ENCODE results near the gene RUBCN.
A peak's percentile ranks its signal among the peaks of the same experiment; 100 is the strongest.
"Not testable (repeated sequence)": the region's sequence is repeated elsewhere in the genome, so short reads cannot be mapped to it uniquely, and the experiment has no call there.

RUBCN gene

DNA sequence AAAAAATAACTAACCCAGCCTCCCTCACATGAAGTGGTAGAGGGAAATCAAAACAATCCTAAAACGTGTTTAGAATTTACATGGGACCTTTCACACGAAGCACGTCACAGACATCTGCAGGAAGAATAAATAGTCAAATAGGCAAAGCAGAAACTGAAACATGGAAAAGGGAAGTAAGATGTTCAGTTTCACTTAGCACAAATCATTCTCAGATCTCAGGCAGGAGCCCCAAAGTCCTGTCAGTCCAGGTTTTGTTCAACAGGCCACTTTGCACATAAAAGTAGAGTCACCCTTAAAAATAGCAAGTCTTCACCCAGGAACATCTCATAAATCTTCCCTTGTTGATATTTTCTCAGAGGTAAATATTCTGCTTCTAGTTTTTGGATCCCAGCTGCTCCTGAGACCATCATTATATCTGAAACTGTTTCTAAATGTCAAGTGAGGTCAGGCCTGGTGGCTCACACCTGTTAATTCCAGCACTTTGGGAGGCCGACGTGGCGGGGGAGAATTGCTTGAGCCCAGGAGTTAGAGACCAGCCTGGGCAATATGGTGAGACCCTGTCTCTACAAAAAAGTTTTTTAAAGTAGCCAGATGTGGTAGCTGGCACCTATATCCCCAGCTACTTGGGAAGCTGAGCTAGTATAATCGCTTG lies 1.9 kb downstream of the RUBCN start:
- DNase-seq (ENCODE audit: low read depth), result no peak

DNA sequence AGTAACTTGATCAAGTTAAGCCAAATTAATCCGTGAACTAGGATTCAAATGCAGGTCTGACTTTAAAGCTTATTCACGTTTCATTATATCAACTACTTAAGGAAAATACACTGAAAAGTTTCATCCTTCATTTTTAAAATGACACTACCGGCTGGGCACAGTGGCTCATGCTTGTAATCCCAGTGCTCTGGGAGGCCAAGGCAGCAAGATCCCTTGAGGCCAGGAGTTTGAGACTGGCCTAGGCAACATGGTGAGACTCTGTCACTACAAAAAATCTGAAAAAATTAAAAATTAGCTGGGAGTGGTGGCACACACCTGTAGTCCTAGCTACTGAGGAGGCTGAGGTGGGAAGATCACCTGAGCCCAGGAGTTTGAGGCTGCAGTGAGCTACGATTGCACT lies 3.7 kb downstream of the RUBCN start:
- no peak for DNase-seq (ENCODE audit: low read depth)

DNA sequence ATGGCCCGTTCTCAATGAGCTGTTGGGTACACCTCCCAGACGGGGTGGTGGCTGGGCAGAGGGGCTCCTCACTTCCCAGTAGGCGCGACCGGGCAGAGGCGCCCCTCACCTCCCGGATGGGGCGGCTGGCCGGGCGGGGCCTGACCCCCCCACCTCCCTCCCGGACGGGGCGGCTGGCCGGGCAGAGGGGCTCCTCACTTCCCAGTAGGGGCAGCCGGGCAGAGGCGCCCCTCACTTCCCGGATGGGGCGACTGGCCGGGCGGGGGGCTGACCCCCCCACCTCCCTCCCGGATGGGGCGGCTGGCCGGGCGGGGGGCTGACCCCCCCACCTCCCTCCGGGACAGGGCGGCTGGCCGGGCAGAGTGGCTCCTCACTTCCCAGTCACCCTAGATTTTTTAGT lies 5.2 kb downstream of the RUBCN start:
- not testable (repeated sequence) for DNase-seq (ENCODE audit: low read depth)

DNA sequence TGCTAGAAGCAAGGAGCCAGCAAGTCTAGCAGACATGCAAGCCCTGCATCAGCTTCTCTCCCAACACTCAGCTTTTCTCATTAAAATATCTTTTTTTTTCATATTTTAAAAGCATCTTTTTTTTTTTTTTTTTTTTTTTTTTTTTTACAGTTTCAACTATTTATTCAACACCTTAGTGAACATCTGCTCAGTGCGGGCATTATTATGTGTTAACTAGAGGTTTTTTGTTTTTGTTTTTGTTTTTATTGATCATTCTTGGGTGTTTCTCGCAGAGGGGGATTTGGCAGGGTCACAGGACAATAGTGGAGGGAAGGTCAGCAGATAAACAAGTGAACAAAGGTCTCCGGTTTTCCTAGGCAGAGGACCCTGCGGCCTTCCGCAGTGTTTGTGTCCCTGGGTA lies 5.9 kb downstream of the RUBCN start:
- not testable (repeated sequence) for DNase-seq (ENCODE audit: low read depth)

DNA sequence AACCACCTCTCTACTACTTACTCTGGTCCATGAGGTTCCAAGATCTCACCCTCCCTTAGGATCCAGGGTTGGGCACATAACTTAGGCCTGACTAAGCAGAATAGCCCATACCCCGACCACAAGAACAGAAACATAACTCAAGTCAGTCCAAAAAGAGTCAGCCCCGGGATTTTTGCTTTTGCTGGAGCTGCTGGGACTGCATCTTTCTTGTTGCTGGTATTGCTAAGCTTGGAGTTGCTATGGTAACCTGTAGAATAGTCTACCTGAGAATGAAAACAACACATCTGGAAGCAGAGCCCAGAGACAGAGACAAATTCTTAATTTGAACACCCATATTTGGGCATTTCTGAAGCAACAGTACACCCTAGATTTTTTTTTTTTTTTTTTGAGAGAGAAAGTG lies 6.5 kb downstream of the RUBCN start:
- DNase-seq (ENCODE audit: low read depth), result no peak

DNA sequence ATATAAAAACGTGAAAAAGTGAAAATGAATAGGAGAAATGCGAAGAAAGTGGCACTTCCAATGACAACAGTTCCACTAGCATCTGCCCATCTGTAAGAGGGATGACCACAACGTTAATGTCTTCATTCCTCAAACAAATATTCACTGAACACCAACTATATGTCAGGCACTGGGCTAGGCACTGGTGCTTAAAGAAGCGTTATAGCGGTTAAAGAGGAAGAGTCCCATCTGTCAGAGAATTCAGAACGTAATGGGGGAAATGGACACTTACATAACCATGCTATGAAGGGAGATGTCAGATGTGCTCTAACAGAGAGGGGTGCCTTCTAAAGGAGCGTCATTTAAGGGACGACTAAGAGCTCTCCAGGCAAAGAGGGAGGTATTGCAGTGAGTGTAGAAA lies 8.2 kb downstream of the RUBCN start:
- DNase-seq (ENCODE audit: low read depth), result no peak

DNA sequence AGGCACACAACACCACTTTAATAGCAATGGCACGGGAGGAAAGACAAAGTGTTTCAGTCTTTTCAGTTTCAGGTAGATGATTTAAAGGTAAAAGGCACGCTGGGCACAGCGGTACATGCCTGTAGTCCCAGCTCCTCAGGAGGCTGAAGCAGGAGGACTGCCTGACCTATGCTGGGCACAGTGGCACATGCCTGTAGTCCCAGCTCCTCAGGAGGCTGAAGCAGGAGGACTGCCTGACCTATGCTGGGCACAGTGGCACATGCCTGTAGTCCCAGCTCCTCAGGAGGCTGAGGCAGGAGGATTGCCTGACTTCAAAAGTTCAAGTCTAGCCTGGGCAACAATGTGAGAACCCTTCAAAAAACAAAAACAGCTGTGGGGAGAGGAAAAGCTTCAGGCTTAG lies 8.8 kb downstream of the RUBCN start:
- DNase-seq (ENCODE audit: low read depth), result not testable (repeated sequence)

DNA sequence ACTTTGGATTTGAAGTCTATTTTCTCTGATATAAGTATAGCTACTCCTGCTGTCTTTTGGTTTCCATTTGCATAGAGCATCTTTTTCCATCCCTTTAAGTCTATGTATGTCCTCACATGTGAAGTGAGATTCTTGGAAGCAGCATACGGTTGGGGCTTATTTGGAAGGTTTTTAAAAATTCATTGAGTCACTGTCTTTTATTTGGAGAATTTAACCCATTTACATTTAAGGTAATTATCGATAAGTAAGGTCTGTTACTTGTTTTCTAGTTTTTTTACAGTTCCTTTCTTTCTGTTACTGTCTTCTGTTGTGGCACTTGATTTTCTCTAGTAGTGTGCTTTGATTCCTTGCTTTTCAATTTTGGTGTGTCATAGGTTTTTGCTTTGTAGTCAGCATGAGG lies 14.0 kb downstream of the RUBCN start:
- DNase-seq (ENCODE audit: low read depth), result no peak

DNA sequence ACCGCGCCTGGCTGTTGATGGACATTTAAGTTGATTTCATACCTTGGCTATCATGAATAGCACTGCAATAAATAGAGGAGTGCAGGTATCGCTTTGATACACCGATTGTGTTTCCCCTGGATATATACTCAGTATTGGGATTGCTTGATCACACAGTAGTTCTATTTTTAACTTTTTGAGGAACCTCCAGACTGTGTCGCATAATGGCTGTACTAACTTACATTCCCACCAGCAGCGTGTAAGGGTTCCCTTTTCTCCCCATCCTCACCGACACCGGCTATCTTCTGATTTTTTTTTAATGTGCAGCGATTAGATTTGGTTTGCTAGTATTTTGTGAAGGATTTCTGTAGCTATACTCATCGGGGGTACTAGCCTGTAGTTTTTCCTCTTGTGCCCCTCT lies 16.0 kb downstream of the RUBCN start:
- DNase-seq (ENCODE audit: low read depth), result no peak

DNA sequence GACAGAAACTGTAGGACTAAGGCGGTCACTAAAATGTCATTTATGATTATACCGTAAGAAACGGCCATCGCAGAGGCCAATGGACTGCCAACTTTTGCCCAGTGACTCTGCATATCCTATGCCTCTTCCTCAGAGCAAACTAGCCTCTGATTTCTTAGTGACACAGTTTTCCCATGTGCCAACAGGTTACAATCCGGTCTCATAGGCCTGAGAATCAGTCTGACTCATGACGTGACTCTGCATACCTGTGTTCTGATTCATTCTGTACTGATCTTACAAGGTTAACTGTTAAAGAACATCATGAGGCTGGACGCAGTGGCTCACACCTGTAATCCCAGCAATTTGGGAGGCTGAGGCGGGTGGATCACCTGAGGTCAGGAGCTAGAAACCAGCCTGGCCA lies 17.8 kb downstream of the RUBCN start:
- peak; percentile 83 for DNase-seq (ENCODE audit: low read depth)

DNA sequence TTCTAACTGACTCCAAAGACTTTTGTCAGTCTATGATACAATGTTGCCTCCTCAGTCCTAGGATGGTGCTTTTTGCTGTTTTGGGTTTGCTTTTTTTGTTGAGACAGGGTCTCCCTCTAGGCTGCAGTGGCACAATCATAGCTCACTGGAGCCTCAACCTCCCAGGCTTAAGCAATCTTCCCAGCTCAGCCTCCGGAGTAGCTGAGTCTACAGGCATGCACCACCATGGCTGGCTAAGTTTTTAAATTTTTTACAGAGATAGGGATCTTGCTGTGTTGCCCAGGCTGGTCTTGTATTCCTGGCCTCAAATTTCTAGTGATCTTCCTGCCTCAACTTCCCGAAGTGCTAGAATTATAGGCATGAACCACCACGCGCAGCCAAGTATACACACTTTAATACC lies 22.5 kb downstream of the RUBCN start:
- no peak for DNase-seq (ENCODE audit: low read depth)

DNA sequence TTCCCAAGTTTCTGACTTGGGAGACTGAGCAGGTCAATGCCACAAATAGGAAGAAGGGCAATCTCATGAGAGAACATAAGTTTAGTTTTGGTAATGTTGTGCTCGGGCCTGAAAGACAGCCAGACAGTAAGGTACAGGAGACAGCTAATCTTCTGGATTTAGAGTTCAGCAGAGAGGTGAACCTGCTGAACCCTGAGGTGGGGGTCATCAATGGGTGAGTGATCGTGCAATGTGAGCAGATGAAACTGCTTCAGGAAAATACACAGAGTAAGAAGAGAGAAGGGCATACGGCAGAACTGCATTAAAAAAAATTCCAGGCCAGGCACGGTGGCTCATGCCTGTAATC lies 23.3 kb downstream of the RUBCN start:
- no peak for DNase-seq (ENCODE audit: low read depth)

DNA sequence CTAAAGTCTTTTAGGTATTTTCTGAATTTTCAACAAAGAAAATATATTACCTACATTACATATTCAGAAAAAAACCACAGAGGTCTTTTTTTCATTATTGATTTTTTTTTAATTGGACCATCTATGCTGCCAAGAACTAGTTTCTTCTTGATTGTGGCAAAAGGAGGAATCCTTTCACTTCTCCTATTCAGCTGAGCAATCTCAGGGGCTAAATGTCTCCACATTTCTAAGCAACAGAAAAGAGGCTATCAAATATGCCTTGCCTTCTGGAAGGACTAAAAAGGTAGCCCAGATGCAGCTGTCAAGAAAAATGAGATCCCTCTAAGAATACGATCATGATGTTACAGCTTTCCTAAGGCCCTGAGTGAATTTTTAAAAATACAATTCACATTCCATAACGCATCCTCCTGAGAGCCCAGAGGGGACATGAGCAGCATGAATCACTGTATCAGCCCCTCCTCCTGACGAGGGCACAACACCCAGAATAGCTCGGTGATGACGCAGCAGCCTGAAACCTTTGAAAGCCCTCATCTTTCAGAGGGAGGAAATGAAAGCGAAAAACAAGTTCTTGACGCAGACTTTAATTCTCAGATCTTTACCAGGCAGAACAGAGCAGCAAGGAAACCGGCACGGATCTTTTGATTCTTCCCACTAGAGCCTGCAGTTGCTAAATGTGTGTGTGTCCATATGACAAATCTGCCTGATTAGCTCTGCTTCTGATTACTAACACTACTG lies 24.6 kb downstream of the RUBCN start:
- DNase-seq (ENCODE audit: low read depth), result peak; percentile 97

DNA sequence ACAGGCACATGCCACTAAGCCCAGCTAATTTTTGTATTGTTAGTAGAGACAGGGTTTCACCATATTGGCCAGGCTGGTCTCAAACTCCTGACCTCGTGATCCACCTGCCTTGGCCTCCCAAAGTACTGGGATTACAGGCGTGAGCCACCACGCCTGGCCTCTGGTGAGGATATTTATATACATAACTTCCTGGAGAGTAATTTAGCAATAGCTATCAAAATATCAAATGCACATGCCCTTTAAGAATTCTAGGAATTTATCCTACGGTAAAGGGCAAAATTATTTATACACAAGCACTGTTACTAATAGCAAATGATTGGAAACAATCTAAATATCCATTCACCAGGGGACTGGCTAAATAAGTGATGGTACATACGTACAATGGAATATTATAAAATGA lies 25.7 kb downstream of the RUBCN start:
- DNase-seq (ENCODE audit: low read depth), result not testable (repeated sequence)

DNA sequence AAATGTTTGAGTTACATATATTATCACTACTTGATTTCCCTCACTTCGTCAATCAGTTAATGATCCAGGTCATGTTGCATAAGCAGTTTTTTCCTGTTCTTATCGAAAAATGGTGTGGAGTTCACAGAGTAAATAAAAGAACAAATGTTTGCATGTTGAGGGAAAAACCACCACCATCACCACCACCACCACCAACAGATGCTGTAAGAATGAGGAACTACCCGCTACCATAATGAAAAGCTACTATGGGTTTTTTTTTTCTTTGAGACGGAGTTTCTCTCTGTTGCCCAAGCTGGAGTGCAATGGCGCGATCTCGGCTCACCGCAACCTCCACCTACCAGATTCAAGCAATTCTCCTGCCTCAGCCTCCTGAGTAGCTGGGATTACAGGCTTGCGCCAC lies 27.6 kb downstream of the RUBCN start:
- DNase-seq (ENCODE audit: low read depth), result no peak

DNA sequence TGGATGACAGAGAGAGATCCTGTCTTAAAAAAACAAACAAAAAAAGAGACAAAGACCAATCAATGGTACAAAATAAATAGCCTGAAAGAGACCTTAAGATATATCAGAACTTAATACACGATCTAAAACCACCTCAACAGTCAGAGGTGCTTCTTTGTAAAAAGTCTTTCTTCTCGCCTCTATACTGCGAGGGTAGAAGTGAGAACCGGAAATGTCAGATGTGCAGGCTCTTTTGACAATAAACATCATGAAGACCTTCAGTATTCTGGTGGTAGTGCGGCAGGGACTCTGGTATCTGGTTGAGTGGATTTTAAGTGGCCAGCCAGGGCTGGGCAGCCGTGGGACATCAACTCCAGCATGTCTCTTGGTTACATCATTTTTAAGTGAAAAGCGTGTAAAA lies 30.0 kb downstream of the RUBCN start:
- DNase-seq (ENCODE audit: low read depth), result no peak

DNA sequence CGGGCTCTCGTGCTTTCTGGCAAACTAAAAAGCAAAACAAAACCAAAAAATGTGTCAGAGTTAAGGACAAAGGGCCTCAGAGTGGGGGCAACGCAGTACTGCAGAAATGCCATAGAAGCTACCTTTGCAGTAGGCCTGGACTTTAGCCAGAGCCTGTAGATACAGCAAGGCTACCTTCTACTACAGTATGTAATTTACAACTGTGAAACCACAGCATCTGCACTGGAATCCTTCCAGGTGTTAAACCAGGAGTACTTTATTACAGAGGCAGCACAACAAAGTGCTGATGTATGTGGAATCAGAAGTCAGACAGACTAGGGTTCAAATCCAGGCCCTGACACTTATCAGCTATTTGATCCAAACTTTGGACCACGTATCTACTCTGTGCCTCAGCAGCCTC lies 34.9 kb downstream of the RUBCN start:
- no peak for DNase-seq (ENCODE audit: low read depth)

DNA sequence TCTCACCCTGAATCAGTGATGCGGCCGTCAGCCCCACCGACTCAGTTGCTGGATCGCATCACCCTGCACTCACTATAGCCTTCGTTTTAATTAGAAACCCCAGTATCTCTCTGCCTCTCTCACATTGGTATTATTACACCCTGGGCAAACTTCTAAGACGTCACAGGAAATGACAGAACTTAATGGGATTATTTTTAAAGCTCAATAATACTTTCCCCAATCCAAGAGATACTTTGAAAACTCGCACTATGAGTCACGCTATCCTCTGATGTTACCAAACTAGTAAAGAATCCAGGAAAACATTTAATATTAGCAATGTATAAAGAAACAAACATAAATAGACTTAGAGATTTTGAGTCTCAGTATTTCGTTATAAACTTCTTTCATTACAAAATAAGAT lies 36.6 kb downstream of the RUBCN start:
- peak; percentile 34 for DNase-seq (ENCODE audit: low read depth)

DNA sequence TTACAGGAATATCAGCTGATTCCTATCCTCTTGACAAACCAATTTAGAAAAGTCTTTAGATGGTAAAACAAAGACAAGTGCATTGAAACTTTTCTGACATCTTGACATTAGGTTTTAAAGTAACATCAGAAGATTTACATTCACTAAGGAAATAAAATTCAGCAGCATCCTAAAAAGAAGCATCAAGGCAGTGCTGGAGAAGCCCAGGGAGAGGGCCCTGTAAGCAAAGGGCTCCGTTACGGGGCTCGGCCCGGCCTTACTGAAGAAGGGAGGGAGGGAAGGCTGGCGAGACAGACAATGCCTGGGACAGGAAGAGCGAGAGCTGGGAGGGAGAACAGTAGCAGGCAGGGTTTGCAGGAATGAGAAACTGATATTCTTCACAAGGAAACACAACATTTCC lies 39.3 kb downstream of the RUBCN start:
- DNase-seq (ENCODE audit: low read depth), result no peak

DNA sequence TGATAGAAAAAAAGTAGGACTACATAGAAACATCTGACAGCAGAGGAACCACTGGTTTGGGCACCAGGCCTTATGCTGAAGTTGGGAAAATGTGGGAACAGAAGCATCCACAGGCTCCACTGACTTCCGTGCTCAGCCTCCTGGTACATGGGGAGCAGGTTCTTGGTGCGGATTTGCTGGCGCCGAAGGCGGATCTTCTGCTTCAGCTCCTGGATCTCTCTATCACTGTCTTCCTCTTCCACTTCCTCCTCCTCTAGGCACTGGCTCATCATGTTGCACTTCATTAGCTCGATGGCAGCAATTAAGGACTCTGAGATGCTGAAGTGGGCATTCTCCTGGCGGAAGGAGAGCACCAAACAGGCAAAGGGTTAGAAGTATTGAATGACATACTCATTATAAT lies 42.5 kb downstream of the RUBCN start:
- no peak for DNase-seq (ENCODE audit: low read depth)

DNA sequence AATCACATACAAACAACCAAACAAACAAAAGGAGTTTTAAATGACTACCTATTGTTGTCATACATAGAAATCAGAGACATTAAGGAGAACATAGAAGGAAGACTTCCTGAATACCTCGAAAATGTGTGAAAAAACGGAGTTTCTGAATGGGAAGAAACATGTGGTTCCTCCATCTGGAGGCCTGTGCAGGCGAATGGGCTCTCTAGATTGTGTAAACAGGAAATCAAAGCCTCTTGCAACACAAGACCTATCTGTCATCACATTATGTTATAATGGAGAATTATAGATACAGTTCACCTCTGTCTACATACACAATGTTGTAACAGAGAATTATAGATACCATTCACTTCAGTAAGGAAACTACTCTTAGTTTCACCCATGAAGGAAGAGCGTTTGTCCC lies 44.1 kb downstream of the RUBCN start:
- DNase-seq (ENCODE audit: low read depth), result no peak

DNA sequence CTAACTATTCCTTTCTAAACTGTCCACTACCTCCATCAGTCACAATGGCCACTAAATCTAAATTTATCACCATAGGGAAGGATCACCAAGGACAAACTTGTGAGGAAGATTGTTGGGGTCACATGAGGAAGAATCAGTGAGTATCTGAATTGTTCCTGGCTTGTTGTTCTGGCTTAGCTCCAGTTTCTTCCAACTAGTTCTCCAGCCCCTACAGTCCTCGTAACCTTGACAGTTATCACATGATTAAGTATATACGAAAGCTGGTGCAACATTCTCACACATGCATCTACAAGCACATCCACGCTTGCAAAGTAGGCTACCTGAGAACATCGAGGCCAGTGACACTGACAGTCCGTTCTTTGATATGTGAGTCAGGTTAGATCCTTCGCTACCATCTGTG lies 46.0 kb downstream of the RUBCN start:
- DNase-seq (ENCODE audit: low read depth), result no peak

DNA sequence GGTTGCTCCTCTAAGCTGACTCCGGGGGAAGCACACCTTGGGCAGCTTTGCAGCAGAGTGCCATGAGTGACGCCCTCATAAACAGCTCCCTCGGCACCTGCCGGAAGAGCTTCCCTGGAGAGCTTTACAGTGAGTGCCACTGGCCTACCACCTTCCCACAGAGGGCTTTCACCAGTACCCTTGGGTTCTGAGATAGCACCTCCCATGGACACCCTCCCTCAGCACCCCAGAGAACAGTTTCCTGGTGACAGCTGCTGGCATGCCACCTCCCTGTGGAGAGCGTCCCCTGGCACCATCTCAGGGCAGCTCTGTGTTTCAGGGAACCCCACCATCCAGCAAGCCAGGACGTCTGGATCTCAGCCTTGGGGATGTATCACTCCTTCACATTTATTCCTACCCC lies 49.1 kb downstream of the RUBCN start:
- DNase-seq (ENCODE audit: low read depth), result no peak

DNA sequence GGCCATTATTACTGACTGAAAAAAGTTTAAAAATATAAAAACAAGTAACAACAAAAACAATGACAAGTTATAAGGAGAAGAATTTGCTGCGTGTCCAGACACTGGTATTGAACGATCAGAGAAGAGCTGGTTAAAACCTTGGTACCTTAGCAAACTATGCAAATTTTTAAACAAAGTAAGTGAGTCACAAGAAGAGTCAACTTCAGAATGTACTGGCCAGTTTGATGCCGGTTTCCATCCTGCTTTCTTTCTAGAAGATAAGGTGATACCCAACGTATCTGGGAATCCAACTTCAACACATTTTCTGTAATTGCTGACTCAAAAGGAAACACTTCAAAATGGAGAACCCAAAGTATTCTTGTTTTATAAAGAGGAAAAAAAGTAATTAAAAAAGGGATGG lies 49.8 kb downstream of the RUBCN start:
- DNase-seq (ENCODE audit: low read depth), result no peak
